ENCODE results near the gene POU2F1. TPM values are rescaled to one million over a fixed set of nuclear protein-coding genes. Genes with fewer than 3 reads are reported as not detected.

POU2F1 gene
- polyA plus RNA-seq, 1 donor (not counting 4 experiments of a cell fraction or from before 2014, with no cell fraction given), result 3.2 TPM

- dilution Hi-C loops (cut with MboI; ENCODE audit: extremely low pct_ligation_motif_present, low sequenced_read_pairs), result no loop called here
- Histone ChIP-seq H3K9ac (ENCODE audit: control insufficient read depth, extremely low read depth, insufficient read depth, low read length) (no peak overlapping the region), H3K9me1 (ENCODE audit: control insufficient read depth, extremely low read depth, insufficient read depth, low read length) (no peaks in the 10 kb centered on the region), H3K4me2 (ENCODE audit: control insufficient read depth, extremely low read depth, insufficient read depth, low read depth, low read length) (no peak overlapping the region), H3K79me2 (ENCODE audit: control insufficient read depth, insufficient read depth, low read length) (no peaks in the 10 kb centered on the region), H4K20me1 (ENCODE audit: control insufficient read depth, extremely low read depth, insufficient read depth, low read length) (no peaks in the 10 kb centered on the region), H2AFZ (ENCODE audit: control insufficient read depth, low read length) (no peak overlapping the region), H3K27me3 (ENCODE audit: control insufficient read depth, extremely low read depth, insufficient read depth, low read length) (peaks cover 19% of the 10 kb centered on the region), H3K4me3 (ENCODE audit: control insufficient read depth in 2 of 3, extremely low read depth in 1 of 3, insufficient read depth in 2 of 3, low read depth in 1 of 3, low read length in 3 of 3) (no peak overlapping the region), H3K27ac (ENCODE audit: control insufficient read depth, insufficient read depth, low read length) (no peak overlapping the region), H3K36me3 (ENCODE audit: control insufficient read depth in 2 of 2, extremely low read depth in 1 of 2, insufficient read depth in 2 of 2, low read length in 2 of 2) (no peaks in the 10 kb centered on the region), H3K9me3 (ENCODE audit: control insufficient read depth, low read depth, low read length) (no peaks in the 10 kb centered on the region), H3K4me1 (ENCODE audit: control insufficient read depth, extremely low read depth, insufficient read depth, low read length) (no peaks in the 10 kb centered on the region)
- TF ChIP-seq, protein P1, sequence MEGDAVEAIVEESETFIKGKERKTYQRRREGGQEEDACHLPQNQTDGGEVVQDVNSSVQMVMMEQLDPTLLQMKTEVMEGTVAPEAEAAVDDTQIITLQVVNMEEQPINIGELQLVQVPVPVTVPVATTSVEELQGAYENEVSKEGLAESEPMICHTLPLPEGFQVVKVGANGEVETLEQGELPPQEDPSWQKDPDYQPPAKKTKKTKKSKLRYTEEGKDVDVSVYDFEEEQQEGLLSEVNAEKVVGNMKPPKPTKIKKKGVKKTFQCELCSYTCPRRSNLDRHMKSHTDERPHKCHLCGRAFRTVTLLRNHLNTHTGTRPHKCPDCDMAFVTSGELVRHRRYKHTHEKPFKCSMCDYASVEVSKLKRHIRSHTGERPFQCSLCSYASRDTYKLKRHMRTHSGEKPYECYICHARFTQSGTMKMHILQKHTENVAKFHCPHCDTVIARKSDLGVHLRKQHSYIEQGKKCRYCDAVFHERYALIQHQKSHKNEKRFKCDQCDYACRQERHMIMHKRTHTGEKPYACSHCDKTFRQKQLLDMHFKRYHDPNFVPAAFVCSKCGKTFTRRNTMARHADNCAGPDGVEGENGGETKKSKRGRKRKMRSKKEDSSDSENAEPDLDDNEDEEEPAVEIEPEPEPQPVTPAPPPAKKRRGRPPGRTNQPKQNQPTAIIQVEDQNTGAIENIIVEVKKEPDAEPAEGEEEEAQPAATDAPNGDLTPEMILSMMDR (optimal IDR thresholded peaks at IDR 0.05 in 1 of 3, IDR thresholded peaks at IDR 0.05 in 1 of 3, conservative IDR thresholded peaks at IDR 0.05 in 1 of 3; ENCODE audit: extremely low read depth in 1 of 3, insufficient read depth in 2 of 3, low read length in 3 of 3), result no peak
- TF ChIP-seq EZH2 (IDR thresholded peaks at IDR 0.05; ENCODE audit: low read length), result no peak
- no peak for DNase-seq (ENCODE audit: low read depth, low spot score)
- no peak for FAIRE-seq
Observed at GRCh38 chr1:167441222-167441621, 220.5 kb downstream of the POU2F1 start.

GRCh38 chr1:167442142-167442848 is 221.6 kb downstream of the POU2F1 start:
- no peak overlapping the region for H3K27ac ChIP-seq (ENCODE audit: control insufficient read depth, insufficient read depth, low read length)
- no peak overlapping the region for H3K4me2 ChIP-seq (ENCODE audit: control insufficient read depth, extremely low read depth, insufficient read depth, low read depth, low read length)
- no peak overlapping the region for H3K4me3 ChIP-seq (ENCODE audit: control insufficient read depth in 2 of 3, extremely low read depth in 1 of 3, insufficient read depth in 2 of 3, low read depth in 1 of 3, low read length in 3 of 3)
- peaks cover 19% of the 10 kb centered on the region for H3K27me3 ChIP-seq (ENCODE audit: control insufficient read depth, extremely low read depth, insufficient read depth, low read length)
- no peak for FAIRE-seq
- H3K36me3 ChIP-seq (ENCODE audit: control insufficient read depth in 2 of 2, extremely low read depth in 1 of 2, insufficient read depth in 2 of 2, low read length in 2 of 2), result no peaks in the 10 kb centered on the region
- TF ChIP-seq EZH2 (IDR thresholded peaks at IDR 0.05; ENCODE audit: low read length), result no peak
- TF ChIP-seq, protein P1 (optimal IDR thresholded peaks at IDR 0.05 in 1 of 3, IDR thresholded peaks at IDR 0.05 in 1 of 3, conservative IDR thresholded peaks at IDR 0.05 in 1 of 3; ENCODE audit: extremely low read depth in 1 of 3, insufficient read depth in 2 of 3, low read length in 3 of 3), result peak; percentile 88 to 89 (median 88)
- DNase-seq (ENCODE audit: low read depth, low spot score), result peak; percentile 42
- no peak overlapping the region for H2AFZ ChIP-seq (ENCODE audit: control insufficient read depth, low read length)
- no peaks in the 10 kb centered on the region for H4K20me1 ChIP-seq (ENCODE audit: control insufficient read depth, extremely low read depth, insufficient read depth, low read length)
- H3K9me3 ChIP-seq (ENCODE audit: control insufficient read depth, low read depth, low read length), result no peaks in the 10 kb centered on the region
- H3K9ac ChIP-seq (ENCODE audit: control insufficient read depth, extremely low read depth, insufficient read depth, low read length), result no peak overlapping the region
- no peaks in the 10 kb centered on the region for H3K4me1 ChIP-seq (ENCODE audit: control insufficient read depth, extremely low read depth, insufficient read depth, low read length)
- dilution Hi-C loops (cut with MboI; ENCODE audit: extremely low pct_ligation_motif_present, low sequenced_read_pairs), result no loop called here
- H3K79me2 ChIP-seq (ENCODE audit: control insufficient read depth, insufficient read depth, low read length), result no peaks in the 10 kb centered on the region
- H3K9me1 ChIP-seq (ENCODE audit: control insufficient read depth, extremely low read depth, insufficient read depth, low read length), result no peaks in the 10 kb centered on the region
